Right ventricle myocardium superior (tissue), 1 donor: ENCODE measurements around the gene CSE1L. TPM values are rescaled to one million over a fixed set of nuclear protein-coding genes. Genes with fewer than 3 reads are reported as not detected.
A peak's percentile ranks its signal among the peaks of the same experiment; 100 is the strongest.
"Not testable (repeated sequence)": the region's sequence is repeated elsewhere in the genome, so short reads cannot be mapped to it uniquely, and the experiment has no call there.

Experiments
- ATAC-seq: fragments of 200-7000 bp; cut with Tn5 transposase; one replicate; pipeline ENCODE4 v1.9.1; 2020; ENCODE audit warnings: mild to moderate bottlenecking; ENCODE audit not compliant: poor library complexity
- DNase-seq: peaks from one replicate; pipeline ENCODE4 v3.0.0-alpha.2; 2020
- intact Hi-C: fragments of 100-400 bp; cut with DNase I; formaldehyde crosslinking; loops from one replicate; pipeline ENCODE4 v1.11.2; 2022
- long read RNA-seq: library from polyadenylated mRNA; unstranded; transcript quantifications from one replicate; pipeline ENCODE4 v2.0.0, GENCODE V29; 2021
- total RNA-seq: library from RNA; stranded (reverse); fragmentation: NEBNext Ultra II Directional; extraction: Animal tissue kit (Norgen Biotek cat#: 25700); gene quantifications from one replicate; pipeline ENCODE4 v1.2.1, GENCODE V29; 2021
- donor health status: DM: no; HTN: yes; CAD: no; lungs with severe emphysema.

The CSE1L gene, protein sequence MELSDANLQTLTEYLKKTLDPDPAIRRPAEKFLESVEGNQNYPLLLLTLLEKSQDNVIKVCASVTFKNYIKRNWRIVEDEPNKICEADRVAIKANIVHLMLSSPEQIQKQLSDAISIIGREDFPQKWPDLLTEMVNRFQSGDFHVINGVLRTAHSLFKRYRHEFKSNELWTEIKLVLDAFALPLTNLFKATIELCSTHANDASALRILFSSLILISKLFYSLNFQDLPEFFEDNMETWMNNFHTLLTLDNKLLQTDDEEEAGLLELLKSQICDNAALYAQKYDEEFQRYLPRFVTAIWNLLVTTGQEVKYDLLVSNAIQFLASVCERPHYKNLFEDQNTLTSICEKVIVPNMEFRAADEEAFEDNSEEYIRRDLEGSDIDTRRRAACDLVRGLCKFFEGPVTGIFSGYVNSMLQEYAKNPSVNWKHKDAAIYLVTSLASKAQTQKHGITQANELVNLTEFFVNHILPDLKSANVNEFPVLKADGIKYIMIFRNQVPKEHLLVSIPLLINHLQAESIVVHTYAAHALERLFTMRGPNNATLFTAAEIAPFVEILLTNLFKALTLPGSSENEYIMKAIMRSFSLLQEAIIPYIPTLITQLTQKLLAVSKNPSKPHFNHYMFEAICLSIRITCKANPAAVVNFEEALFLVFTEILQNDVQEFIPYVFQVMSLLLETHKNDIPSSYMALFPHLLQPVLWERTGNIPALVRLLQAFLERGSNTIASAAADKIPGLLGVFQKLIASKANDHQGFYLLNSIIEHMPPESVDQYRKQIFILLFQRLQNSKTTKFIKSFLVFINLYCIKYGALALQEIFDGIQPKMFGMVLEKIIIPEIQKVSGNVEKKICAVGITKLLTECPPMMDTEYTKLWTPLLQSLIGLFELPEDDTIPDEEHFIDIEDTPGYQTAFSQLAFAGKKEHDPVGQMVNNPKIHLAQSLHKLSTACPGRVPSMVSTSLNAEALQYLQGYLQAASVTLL
- 36.7 TPM for total RNA-seq
- long read RNA-seq, transcript CSE1L-201 (25 exons, 3,553 nt) = major isoform, 101 of 115 reads
- long read RNA-seq, partial matches to known transcripts = 4 of 115 reads
- long read RNA-seq, other reads (novel, unspliced or antisense) = 9 of 115 reads

DNA sequence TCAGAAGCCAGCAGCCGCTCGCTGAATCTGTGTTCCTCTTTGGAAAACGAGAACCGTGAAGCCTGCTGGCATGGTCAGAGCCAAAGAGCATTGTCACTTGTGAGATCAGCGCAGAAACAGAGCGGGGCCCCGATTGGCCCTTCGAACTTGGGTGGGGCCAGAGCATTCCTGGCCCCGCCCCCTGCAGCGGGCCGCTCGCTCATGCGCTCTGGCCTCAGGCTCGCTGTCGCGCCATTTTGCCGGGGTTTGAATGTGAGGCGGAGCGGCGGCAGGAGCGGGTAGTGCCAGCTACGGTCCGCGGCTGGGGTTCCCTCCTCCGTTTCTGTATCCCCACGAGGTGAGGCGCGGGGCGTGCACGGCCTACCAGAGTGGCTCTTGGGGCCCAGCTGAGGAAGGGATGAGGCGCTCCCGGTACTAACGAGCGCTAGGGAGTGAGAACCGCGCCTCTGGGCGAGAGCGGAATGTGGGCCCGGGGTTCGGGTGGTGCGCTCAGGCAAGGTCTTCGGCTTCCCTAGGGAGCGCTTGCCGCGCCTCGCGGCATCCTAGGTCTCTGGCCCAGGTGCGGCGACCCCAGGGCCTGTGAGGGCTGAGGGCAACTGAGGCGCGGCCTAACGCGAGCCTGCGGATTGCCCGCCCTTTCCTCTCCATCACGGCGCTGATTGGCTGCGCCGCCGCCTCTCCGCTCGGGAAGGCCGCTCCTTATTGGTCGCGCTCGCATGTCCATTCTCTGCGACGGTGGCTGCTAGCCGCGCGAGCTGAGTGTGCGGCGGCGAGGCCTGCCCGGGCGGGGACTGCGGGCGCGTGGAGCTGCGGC lies at the start of gene CSE1L:
Gene CSE1L, plus strand, starts transcription at position 226 of the 814 bp plus-strand sequence. CDS start 12,152 bp downstream, outside the sequence.
- DNase-seq = peak; percentile 97
- intact Hi-C loops = no loop called here
- peak; percentile 98 for ATAC-seq

DNA sequence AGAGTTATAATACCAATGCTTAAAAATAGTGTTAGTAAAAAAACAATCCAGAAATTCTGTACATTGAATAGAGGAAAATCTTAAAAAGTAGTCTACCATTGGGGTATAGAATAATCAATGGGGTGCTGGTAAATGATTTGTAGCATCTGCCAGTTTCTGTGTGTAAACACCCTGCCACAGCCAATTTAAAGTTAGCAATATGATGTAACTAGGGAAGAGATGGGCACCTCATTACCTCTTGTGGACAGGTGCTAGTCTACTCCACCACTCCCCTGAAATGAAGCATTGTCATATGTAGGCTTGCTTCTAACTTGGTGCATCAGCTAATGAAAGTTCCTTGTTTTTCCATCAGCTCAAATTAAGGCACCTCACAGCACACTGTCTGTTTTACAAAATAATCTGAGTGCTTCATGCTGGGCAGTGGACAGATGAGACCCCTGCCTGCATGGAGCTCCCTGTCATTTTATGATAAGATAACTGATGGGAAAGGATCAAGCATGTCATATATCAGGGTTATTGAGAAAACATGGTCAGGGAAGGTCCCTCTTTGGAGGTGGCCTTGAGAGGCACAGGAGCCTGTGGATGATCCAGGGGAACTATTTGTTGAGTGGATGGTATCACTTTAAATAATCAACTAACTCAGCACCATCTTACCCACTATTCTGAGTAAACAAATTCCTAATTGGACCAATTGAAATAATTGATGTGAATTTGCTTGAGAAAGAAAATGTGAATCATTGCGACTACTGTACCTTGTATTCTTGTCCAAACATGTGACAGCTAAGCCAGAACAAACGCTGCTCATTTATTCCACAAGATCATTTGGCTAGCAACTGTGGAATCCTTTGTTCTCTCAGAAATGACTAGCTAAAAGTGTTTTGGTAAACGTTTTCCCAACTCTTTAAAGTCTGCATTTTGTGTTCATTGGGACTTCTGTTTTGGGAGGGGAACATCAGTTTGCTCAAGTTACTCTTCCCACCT lies 45.9 kb upstream of the CSE1L start:
- DNase-seq (no peak), ATAC-seq (no peak)
- intact Hi-C loops = no loop called here

DNA sequence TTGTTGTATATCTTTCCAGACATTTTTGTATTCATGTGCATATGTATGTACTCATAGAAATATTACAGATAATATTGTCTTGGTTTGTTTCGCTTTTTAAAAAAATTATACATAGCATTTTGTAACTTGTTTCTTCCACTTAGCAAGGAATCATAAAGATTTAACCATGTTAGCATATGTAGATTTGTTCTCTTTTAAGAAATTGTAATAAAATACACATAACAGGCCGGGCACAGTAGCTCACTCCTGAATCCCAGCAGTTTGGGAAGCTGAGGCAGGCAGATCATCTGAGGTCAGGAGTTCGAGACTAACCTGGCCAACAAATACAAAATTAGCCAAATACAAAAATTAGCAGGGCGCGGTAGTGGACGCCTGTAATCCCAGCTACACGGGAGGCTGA lies 44.4 kb upstream of the CSE1L start:
- DNase-seq = no peak
- ATAC-seq = no peak
- intact Hi-C loops = no loop called here

DNA sequence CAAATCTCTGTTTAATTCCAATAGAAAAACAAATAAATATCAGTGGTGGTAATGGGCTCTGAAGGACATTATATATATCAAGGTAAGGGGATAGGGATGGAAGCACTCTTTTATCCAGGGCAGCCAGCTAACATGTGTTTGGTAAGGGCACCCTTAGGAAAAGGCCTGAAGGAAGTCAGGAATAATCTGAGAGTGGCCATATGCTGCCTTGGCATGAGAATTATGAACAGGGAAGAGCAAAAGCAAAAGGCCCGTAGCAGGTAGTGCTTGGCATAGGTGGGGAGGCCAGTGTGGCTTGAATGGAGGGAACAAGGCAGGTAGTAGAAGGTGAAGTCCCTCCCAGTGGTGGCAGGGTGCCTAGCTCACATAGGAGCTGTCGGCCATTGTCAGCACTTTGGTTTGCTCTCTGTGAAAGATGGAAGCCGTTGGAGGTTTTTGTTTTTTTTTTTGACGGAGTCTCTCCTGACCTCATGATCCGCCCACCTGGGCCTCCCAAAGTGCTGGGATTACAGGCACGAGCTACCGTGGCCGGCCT lies 39.6 kb upstream of the CSE1L start:
- ATAC-seq = no peak
- no peak for DNase-seq
- intact Hi-C loops = no loop called here

DNA sequence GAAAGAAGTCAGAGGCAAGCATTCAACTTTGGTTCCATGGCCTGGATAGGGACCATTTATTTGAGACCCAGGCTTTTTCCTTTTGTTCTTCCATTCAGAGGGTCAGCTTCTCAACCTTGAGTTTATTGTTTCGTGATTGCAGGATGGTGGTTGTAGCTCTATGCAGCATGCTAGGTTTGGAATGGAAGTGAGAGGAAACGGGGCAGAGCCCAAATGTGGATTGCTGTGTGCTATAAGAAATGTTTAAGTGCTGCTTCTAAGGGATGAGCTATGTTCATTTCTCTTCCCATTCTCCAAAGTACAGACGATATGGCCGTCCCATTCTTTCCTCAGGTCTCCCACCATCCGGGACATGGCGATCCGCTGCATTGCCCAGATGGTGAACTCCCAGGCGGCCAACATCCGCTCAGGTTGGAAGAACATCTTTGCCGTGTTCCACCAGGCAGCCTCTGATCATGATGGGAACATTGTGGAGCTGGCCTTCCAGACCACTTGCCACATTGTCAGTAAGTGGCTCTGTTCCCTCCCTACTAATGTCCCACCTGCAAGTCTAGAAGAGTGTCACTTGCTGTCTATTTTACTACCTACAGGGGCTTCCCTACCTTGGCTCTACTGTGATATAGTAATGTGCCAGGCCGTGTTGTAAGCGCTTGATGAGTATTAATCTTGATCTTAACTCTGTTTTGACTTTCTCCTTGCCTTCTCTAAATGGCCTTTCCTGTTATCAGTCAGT lies 36.0 kb upstream of the CSE1L start:
- DNase-seq (no peak), ATAC-seq (no peak)
- intact Hi-C loops = no loop called here

DNA sequence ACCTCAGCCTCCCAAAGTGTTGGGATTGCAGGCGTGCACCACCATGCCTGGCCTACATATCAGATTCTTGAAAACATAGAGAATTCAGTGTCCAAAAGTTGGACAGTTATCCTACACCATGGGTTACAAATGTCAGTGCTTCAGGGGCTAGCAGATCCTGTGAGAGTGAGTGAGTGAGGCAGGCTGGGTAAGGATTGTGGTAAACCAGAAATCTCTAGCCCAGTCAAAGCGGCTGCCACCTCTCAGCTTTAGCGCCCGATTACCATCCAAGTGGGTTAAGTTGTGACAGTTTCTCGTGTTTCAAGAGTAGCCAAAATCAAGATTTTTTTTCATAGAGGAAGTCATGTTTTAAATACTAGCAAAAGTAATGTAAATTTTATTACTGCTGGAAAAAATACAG lies 21.9 kb upstream of the CSE1L start:
- intact Hi-C loops = loop anchor here (10.0 kb wide), 1 partner anchor 51 kb away; no protein-coding TSS in a partner anchor
- ATAC-seq = no peak
- DNase-seq = no peak

DNA sequence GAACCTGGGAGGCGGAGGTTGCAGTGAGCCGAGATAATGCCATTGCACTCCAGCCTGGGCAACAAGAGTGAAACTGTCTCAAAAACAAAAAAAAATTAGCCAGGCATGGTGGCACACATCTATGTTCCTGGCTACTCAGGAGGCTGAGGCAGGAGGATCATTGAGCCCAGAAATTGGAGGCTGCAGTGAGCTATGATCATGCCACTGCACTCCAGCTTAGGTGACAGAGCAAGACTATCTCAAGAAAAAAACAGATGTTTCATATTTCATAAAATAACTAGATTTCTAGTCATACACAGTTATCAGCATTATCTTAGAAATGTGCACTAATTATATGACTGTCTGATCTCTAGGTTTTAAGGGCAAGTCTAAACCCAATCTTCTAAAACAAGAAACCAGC lies 17.9 kb upstream of the CSE1L start:
- not testable (repeated sequence) for ATAC-seq, DNase-seq
- intact Hi-C loops = loop anchor here (10.0 kb wide), 1 partner anchor 47 kb away; no protein-coding TSS in a partner anchor

DNA sequence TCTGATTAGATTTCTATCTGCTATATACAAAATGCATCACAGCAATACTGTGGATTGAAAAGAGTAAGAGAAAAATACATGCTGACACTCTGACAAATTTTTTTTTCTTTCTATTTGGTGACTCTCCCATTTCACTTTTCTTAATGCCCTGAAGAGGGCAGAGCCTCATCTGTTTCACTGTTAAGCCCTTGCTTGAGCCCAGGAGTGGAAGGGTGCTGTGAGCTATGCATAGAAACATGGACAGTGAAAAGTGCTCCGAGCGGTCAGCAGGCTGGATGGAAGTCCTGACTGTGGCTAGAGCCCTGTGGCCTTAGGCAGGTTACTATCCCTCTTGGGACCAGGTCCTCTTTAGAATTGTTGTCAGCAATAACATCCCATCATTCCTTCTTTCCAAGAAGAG lies 17.4 kb upstream of the CSE1L start:
- intact Hi-C loops = loop anchor here (10.0 kb wide), 1 partner anchor 46 kb away; no protein-coding TSS in a partner anchor
- DNase-seq (no peak), ATAC-seq (no peak)

DNA sequence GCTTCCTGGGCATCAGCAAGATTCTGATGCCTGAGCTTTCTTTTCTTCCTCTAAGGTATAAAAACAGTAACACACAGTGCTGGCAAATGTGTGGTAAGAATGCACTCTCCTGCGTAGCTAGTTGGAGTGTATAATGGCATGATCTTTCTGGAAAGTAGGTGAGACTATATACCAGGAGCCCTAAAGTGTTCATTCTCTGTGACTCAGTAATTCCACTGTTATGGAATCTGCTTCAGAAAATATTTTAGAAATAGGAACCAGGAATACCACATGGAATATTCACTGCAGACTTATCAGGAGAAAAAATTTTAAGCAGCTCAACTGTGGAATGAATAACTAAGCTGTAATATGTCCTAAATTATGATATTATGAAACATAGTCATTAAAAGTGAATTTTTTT lies 16.9 kb upstream of the CSE1L start:
- intact Hi-C loops = loop anchor here (10.0 kb wide), 1 partner anchor 46 kb away; no protein-coding TSS in a partner anchor
- ATAC-seq (no peak), DNase-seq (no peak)

DNA sequence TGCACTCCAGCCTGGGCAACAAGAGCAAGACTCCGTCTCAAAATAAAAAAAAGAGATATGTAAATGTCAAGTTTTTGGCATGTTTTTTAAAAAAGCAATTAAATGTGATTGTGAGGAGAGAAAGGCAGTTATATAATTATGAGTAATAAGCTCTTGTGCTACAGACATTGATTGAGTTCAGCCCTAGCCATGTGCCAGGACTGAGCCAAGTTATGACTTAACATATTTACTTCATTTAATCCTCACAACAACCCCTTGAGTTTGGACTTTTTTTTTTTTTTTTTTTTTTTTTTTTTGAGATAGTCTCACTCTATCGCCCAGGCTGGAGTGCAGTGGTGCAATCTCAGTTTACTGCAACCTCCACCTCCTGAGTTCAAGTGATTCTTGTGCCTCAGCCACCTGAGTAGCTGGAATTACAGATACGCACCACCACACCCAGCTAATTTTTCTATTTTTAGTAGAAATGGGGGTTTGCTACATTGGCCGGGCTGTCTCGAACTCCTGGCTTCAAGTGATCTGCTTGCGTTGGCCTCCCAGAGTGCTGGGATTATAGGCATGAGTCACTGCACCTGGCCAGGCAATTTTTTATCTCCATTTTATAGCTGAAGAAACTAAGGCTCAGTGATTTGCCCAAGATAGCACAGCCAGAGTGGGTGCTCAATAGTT lies 15.0 kb upstream of the CSE1L start:
- intact Hi-C loops = no loop called here
- DNase-seq (no peak), ATAC-seq (peak; percentile 41)

DNA sequence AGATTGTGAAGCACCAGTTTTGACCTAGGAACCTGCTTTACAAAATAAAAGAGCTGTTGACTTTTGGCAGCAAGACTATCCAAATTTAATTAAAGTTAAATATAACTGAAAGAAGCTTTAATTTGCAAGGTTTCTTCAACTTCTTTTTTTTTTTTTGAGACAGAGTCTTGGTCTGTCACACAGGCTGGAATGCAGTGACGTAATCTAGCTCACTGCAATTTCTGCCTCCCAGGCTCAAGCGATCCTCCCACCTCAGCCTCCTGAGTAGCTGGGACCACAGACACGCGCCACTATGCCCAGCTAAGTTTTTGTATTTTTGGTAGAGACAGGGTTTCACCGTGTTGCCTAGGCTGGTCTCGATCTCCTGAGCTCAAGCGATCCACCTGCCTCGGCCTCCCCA lies 13.7 kb upstream of the CSE1L start:
- no peak for DNase-seq
- intact Hi-C loops = no loop called here
- no peak for ATAC-seq

DNA sequence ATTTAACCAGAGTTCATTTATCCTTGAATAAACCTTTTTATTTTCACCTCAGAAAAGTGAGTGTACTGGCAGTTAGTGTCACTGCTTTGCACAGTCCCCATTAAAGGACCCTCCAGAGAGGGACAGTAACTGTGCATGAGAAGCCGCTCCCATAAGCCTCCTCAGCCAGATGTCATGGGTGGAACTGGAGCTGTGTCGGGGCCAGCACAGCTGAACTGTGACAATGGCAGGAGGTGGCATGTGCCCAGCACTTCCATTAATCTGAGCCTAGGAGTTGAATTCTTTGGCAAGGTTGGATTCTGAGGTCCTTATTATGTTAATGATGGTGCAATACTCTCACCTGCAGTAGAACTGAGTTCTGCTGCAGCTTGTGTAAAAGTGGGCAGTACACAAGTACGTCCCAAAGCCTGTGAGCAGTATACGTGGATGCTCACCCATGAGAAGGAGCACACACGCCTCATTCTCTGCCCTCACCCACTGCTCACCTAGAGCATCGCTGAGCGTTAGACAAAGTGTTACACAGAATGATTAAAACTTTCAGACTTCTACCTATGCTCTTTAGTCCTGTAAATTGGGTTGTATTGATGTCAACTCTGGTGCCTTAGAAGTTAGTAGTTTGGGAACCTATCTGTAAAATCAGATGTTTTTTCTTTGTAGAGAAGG lies 11.9 kb upstream of the CSE1L start:
- intact Hi-C loops = no loop called here
- ATAC-seq (no peak), DNase-seq (no peak)

DNA sequence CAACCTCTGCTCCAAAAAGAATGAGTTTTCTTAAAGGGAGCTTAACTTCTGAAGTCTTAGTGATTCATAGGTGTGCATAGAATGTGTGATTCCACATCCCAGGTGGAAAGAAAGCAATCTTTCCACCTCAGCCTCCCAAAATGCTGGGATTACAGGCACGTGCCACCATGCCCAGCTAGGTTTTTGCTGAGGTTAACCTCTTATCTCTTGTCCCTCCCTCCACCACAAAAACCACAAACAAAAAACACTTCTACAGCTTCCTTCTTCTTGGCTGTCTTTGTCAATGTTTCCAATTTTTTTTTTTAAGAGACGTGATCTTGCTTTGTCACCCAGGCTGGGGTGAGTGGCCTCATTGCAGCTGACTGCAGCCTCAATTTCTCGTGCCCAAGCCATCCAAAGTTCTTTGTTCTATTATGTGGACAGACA lies 8.1 kb upstream of the CSE1L start:
- intact Hi-C loops = no loop called here
- DNase-seq (no peak), ATAC-seq (no peak)

DNA sequence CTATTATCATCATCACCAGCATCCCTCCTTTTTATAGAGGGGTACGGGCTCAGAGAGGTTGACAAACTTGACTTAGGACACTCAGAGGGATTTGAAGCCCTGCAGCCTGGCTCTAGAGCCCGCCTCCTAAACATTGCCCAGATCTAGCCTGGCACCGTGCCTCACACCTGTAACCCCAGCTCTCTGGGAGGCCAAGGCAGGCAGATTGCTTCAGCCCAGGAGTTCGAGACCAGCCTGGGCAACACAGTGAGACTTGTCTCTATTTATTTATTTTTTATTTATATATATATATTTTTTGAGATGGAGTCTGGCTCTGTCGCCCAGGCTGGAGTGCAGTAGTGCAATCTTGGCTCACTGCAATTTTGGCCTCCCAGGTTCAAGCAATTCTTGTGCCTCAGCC lies 6.3 kb upstream of the CSE1L start:
- no peak for ATAC-seq
- intact Hi-C loops = no loop called here
- DNase-seq = no peak

DNA sequence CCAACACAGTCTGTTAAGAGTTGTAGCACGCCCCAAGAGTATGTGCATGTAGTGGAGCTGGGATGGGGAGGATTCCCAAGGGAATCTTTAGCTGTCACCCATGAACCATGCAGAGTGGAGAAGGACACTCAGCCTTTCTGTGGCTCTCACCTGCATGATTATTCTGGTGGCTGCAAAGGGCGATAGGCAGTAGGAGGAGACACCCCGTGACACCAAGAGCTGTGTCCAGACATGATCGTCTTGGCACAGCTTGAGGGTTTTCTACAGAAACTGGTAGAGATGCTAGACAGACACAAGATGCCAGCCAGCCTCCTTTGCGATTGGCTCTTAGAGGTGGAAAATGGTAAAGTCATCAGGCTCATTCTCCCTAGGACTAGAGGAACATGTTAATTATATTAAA lies 3.1 kb upstream of the CSE1L start:
- no peak for ATAC-seq
- DNase-seq = no peak
- intact Hi-C loops = no loop called here
